HG03045 (cell line): Measurements from ENCODE around the gene WNT3A.

Experiments
- ATAC-seq: cut with Tn5 transposase; IDR thresholded peaks from one replicate; pipeline ENCODE4 v1.9.1; 2021; ENCODE audit warnings: mild to moderate bottlenecking, moderate library complexity; ENCODE audit not compliant: unreplicated experiment

Gene WNT3A

GRCh38 chr1:228030451-228031201 is 23.8 kb downstream of the WNT3A start:
- ATAC-seq: no peak

DNA sequence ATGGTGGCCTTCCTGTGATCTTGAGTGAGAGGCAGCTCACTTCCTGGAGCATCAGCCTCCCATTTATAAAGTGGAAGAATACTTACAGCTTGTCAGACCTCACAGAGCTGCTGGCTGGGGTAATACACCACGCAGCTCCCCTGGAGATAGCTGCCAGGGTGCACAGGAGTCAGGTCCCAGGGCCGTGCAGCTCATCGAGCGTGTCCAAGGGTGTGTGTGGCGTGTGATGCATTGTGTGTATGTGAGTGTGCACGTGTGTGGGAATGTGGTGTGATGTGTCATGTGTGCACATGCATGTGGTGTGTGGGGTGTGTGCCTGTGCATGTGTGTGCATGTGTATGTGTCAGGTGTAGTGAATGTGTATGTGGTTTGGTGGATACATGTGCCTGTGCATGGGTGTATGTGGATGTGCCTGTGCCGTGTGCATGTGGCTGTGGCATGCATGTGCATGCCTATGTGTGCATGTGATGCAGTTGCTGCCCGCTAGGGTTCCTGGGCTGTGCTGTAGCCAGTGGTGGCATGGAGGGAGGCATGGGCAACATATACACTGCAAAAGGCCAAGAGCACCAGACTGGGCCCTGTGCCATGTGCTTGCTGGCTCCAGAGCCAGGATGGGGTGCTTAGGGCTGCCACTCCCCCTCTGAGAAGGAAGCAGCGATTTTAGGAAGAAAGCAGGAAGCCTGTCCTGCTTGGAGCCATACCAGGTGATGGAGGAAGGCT is 24.6 kb downstream of the WNT3A start:
- no peak for ATAC-seq

GRCh38 chr1:228032041-228032440 is 25.2 kb downstream of the WNT3A start:
- no peak for ATAC-seq

DNA sequence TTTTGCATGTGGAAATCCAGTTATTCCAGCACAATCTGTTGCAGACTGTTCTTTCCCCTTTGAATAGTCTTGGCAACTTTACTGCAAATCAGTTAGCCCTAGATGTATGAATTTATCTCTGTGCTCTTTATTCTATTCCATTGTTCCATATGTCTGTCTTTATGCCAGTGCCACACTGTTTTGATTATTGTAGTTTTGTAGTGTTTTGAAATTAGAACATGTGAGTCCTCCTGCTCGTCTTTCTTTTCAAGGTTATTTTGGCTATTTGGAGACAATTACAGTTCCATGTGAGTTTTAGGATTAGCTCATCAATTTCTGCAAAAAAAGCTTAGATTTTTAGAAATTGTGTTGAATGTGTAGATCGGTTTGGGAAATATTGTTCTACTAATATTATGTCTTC is 26.6 kb downstream of the WNT3A start:
- ATAC-seq: no peak

DNA sequence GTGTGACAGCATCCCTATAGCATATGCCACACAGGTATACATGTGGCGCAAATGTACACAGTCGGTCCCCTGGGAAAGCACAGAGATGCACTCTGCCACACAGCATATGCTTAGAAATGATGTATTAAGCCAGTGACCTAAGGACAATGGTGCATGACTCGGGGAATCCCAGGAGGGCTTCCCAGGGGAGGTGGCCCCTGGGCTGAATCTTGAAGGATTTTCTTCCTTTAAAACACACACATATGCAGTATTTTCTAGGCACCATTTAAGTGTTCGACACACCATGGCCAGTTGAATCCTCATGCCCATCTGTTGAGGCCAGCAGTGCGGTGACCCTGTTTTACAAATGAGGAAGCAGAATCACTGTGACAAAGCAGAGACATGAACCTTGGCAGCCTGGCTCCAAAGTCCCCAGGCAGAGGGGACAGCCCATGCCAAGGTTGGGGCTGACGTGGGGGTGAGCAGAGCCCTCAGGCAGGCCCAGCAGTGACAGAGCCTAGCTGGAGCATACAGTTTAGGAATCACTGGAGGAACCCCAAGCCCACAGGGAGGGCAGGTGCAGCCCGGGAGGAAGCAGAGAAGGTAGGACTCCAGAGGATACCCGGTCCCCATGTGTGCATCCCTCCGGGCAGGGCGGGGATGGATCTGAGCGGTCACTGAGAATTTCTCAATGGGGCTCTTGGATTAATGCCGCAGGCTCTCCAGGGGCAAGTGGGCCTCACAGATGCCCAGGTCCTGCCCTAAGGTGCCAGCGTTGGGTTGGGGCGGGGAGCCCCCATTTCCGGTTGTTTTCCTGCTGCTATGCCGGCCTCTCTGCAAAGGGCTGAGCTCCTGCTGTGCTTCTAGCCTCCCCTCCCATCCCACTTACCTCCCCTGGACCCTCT is 28.4 kb downstream of the WNT3A start:
- no peak for ATAC-seq

DNA sequence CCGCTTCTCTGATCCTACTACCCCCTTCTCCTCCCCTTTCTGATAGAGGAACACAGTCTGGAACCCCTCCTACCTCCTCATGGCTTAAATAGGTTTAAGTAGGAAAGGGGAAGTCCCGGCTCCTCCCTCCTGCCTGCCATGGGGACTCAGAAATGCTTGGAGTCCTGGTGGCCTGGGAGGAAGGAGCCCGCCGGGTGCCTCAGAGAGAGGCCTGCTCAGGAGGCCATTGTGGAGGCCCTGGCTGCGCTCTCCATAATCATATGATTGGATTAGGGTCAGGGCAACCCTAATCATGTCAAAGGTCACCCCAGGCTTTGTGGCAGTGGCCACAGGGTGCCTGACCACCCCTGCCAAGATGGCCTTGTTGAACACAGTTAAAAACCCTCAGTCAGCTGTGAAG is 29.0 kb downstream of the WNT3A start:
- ATAC-seq: no peak

DNA sequence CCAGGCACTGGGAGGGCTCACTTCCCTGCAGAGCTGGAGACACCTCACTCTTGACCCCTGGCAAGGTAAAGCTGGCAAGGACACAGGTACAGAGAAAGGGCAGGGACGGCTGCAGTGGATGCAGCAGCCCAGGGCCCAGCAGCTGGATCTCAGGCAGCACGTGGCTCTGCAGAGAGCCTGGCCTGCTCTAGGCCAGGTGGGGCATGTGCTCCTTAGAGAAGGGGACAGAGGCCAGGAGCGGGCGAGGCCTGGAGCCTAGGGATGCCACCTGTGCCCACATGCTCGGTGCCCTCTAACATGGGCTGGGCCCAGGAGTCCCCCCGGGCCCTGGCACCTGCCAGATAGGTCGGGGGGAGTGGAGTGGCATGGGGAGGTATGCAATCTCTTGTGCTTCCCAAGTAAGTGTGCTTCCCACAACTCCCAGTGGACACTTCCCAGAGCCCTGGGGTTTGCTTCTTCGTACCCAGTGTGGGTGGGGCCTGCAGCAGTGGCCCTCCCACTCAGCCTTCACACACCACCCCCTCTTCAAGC is 30.0 kb downstream of the WNT3A start:
- no peak for ATAC-seq

- ATAC-seq: no peak
Observed at GRCh38 chr1:228037401-228038386, 30.9 kb downstream of the WNT3A start.

GRCh38 chr1:228038387-228039005 is 31.7 kb downstream of the WNT3A start:
- no peak for ATAC-seq

GRCh38 chr1:228039006-228039903 is 32.5 kb downstream of the WNT3A start:
- no peak for ATAC-seq

DNA sequence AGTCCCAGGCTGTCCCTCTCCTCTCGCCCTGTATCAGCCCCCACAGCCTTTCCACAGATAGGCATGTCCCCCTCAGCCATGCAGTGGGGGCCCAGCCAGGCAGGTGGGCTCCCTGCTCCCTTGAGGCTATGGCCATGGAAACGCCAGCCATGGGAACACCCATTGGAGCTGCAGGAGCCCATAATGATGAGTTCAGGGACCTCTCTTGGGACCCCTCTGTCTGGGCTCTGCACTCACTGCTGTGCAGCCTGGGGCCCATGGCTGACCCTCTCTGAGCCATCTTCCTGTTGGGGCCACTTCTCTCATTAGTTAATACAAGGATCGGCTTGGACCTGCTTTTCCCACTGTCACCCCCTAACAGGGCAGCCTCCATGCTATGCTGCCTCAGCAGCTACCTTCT is 33.2 kb downstream of the WNT3A start:
- no peak for ATAC-seq

- ATAC-seq: no peak
Observed at GRCh38 chr1:228041316-228041715, 34.5 kb downstream of the WNT3A start.

DNA sequence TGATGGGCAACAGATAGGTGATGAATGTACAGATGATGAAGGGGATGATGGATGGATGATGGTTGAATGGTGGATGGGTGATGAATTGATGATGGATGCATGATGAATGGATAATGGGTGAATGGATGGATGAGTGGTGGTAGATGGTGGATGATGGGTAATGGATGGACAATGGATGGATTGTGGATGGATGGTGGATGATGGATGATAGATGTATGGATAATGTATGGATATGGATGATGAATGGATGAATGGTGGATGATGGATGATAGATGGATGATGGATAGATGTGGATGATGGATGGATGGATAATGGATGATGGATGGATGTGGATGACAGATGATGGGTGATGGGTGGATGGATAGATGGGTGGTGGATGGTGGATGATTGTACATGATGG is 35.7 kb downstream of the WNT3A start:
- no peak for ATAC-seq

GRCh38 chr1:228043281-228043848 is 36.6 kb downstream of the WNT3A start:
- no peak for ATAC-seq

DNA sequence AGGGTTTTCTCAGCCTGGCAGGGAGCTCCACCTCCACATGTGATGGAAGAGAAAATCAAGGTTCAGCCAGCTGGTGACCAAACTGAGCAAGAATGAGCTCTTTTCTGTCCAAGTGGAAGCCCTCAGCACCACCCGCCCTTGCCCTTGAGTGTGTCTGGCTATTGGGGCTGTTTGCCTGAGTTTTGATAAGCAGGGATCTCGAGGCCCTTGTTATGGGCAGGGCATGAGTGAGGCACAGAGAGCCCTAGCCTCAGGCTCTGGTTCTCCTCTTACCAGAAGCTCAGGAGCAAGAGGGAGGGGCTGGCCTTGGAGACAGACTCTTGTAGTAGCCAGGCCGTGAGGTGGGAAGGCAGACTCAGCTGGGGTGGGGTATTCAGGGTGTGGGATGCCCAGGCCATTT is 38.2 kb downstream of the WNT3A start:
- ATAC-seq: no peak

- no peak for ATAC-seq
Observed at GRCh38 chr1:228045405-228045804, 38.6 kb downstream of the WNT3A start.

GRCh38 chr1:228045871-228046270 is 39.1 kb downstream of the WNT3A start:
- no peak for ATAC-seq

DNA sequence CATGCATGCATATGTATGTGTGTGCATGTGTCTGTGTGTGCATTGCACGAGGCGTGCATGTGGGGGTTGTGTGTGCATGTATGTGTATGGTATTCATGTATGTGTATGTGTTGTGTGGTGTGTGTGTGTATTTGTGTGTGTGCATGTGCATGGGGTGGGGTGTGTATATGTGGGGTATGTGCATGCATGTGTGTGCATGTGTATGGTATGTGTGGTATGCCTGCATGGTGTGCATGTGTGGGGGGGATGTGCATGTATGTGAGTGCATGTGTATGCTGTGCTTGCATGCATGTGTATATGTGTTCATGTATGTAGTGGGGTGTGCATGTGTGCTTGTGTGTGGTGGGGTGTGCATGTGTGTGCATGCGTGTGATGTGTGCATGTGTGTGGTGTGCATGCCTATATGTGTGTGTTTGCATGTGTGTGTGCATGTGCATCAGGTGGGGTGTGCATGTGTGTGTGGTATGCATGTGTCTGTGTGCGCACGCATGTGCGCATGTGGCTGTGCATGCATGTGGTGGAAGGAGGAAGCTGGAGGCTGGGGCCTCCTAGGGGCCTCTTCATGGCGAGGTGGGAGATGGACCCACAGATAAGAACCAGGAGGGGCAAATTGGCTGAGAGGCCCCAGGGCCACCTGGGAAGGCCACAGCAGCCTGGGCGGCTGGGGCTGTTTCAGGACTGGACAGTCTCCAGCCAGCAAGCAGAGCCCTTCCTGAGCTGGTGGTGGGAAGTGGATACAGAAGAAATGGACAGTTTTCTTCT is 39.8 kb downstream of the WNT3A start:
- no peak for ATAC-seq
